Endothelial cell of umbilical vein (primary cell): ENCODE results near the gene SLC19A1. TPM values are rescaled to one million over a fixed set of nuclear protein-coding genes. Genes with fewer than 3 reads are reported as not detected.

Experiments used
- BruUV-seq: library from RNA; stranded (reverse); fragments of 400-500 nt; replicated peaks from 2 replicates; lab custom pipeline; 2021; lab: Mats Ljungman, UMichigan
- CTCF ChIA-PET: fragments of 300-600, 350-600 bp; sonication (Branson Sonifier 250); formaldehyde crosslinking; loops from one replicate; lab custom pipeline; 2021; ENCODE audit warnings: antibody characterized with exemption, inconsistent platforms; lab: Charles Lee
- POLR2A ChIA-PET: fragments of 300-600, 350-600 bp; sonication (Branson Sonifier 250); formaldehyde crosslinking; loops from one replicate; lab custom pipeline; 2021; ENCODE audit warnings: antibody characterized with exemption, inconsistent platforms; lab: Charles Lee
- DNase-seq: peaks from one replicate; pipeline ENCODE4 v3.0.0-alpha.2; 2011; ENCODE audit warnings: low read depth, low spot score
- FAIRE-seq: peaks from 2 replicates; lab custom pipeline; 2011; peaks lifted over from hg19 to GRCh38; lab: Jason Lieb, UNC
- H2AFZ ChIP-seq: 2 replicates; pipeline ENCODE4 v1.6.0; 2012; ENCODE audit warnings: low read depth, low read length, control low read depth, inconsistent platforms
- H3K27ac ChIP-seq: 2 replicates; pipeline ENCODE4 v1.5.1; 2011; ENCODE audit warnings: low read depth, mild to moderate bottlenecking, control low read depth, low read length, moderate library complexity; ENCODE audit not compliant: insufficient read depth
- H3K27me3 ChIP-seq, 2 experiments: 2 replicates each; pipeline versions ENCODE4 v1.6.0 to v1.6.1; 2011; ENCODE audit warnings: low read length in 2 of 2, mixed read lengths in 1 of 2; ENCODE audit not compliant: control insufficient read depth in 2 of 2, insufficient read depth in 2 of 2
- H3K36me3 ChIP-seq, 2 experiments: 2 replicates in 1 of 2; 3 replicates in 1 of 2; pipeline ENCODE4 v1.5.1; 2011; ENCODE audit warnings: low read length in 2 of 2, mild to moderate bottlenecking in 1 of 2, moderate library complexity in 1 of 2; ENCODE audit not compliant: control insufficient read depth in 2 of 2, insufficient read depth in 2 of 2; ENCODE audit errors: extremely low read depth in 1 of 2
- H3K4me1 ChIP-seq: 3 replicates; pipeline ENCODE4 v1.5.1; 2011; ENCODE audit warnings: mild to moderate bottlenecking, low read length; ENCODE audit not compliant: control insufficient read depth, insufficient read depth; ENCODE audit errors: extremely low read depth
- H3K4me2 ChIP-seq: 2 replicates; pipeline ENCODE4 v1.6.1; 2011; ENCODE audit warnings: low read length, control low read depth, mixed read lengths; ENCODE audit not compliant: insufficient read depth
- H3K4me3 ChIP-seq, 3 experiments: fragments of 200-600 bp in 1 of 3; sonication (generic), shearing (Covaris generic) in 1 of 3; replicated peaks in 1 of 3; 2 replicates each; pipeline ENCODE4 v1.5.1; 2011 to 2016; ENCODE audit warnings: control low read depth in 3 of 3, low read length in 3 of 3, mild to moderate bottlenecking in 2 of 3, inconsistent platforms in 1 of 3, low read depth in 1 of 3, moderate library complexity in 1 of 3; ENCODE audit not compliant: insufficient read depth in 1 of 3
- H3K79me2 ChIP-seq: 2 replicates; pipeline ENCODE4 v1.6.0; 2012; ENCODE audit warnings: low read length, inconsistent platforms; ENCODE audit not compliant: control insufficient read depth, insufficient read depth
- H3K9ac ChIP-seq: replicated peaks from 2 replicates; pipeline ENCODE3; 2011; ENCODE audit warnings: low read length, control low read depth; ENCODE audit not compliant: insufficient read depth; ENCODE audit errors: extremely low read depth
- H3K9me1 ChIP-seq: replicated peaks from 3 replicates; pipeline ENCODE4 v1.6.0; 2011; ENCODE audit warnings: mild to moderate bottlenecking, low read length; ENCODE audit not compliant: control insufficient read depth, insufficient read depth; ENCODE audit errors: extremely low read depth
- H3K9me3 ChIP-seq: replicated peaks from 2 replicates; pipeline ENCODE4 v1.5.1; 2012; ENCODE audit warnings: low read length, inconsistent platforms; ENCODE audit not compliant: control insufficient read depth, insufficient read depth
- H4K20me1 ChIP-seq: replicated peaks from 2 replicates; pipeline ENCODE3; 2011; ENCODE audit warnings: mild to moderate bottlenecking, low read length; ENCODE audit not compliant: control insufficient read depth, insufficient read depth; ENCODE audit errors: extremely low read depth
- CTCF ChIP-seq, 2 donors: IDR thresholded peaks; 1 replicate in 1 of 2; 2 replicates in 1 of 2; pipeline ENCODE4 v1.5.1; 2011; ENCODE audit warnings: low read length in 2 of 2, mild to moderate bottlenecking in 2 of 2, moderate library complexity in 2 of 2, control low read depth in 1 of 2, inconsistent platforms in 1 of 2, low read depth in 1 of 2; ENCODE audit not compliant: insufficient read depth in 1 of 2; ENCODE audit errors: extremely low read depth in 1 of 2
- EZH2 ChIP-seq: IDR thresholded peaks from 2 replicates; pipeline ENCODE4 v1.6.1; 2012; ENCODE audit warnings: borderline replicate concordance, low read depth, mild to moderate bottlenecking, moderate library complexity, low read length, inconsistent platforms; ENCODE audit not compliant: severe bottlenecking
- FOS ChIP-seq: IDR thresholded peaks from 2 replicates; pipeline ENCODE4 v1.6.1; 2011; ENCODE audit warnings: mild to moderate bottlenecking, low read length, moderate library complexity, borderline replicate concordance; ENCODE audit not compliant: insufficient read depth
- GATA2 ChIP-seq: IDR thresholded peaks from 2 replicates; pipeline ENCODE4 v1.7.0; 2011; ENCODE audit warnings: low read depth, mild to moderate bottlenecking, moderate library complexity, mixed read lengths, low read length; ENCODE audit not compliant: insufficient read length, insufficient read depth
- JUN ChIP-seq: IDR thresholded peaks from 2 replicates; pipeline ENCODE4 v1.6.1; 2011; ENCODE audit warnings: borderline replicate concordance, low read depth; ENCODE audit not compliant: insufficient read length, insufficient read depth
- MAX ChIP-seq: IDR thresholded peaks from 2 replicates; pipeline ENCODE4 v1.6.1; 2011; ENCODE audit not compliant: insufficient read depth, insufficient read length
- MYC ChIP-seq: IDR thresholded peaks from one replicate; pipeline ENCODE4 v1.6.1; 2011; ENCODE audit warnings: mild to moderate bottlenecking, low read depth, low read length
- POLR2A ChIP-seq: IDR thresholded peaks from 2 replicates; pipeline ENCODE4 v1.6.1; 2012; ENCODE audit warnings: low read depth, mild to moderate bottlenecking, control low read depth, low read length
- POLR2AphosphoS5 ChIP-seq: IDR thresholded peaks from 2 replicates; pipeline ENCODE4 v1.6.1; 2012; ENCODE audit warnings: low read depth, mild to moderate bottlenecking, control low read depth, low read length, moderate library complexity; ENCODE audit not compliant: insufficient read depth
- dilution Hi-C: fragments of 300-500 bp; cut with MboI; formaldehyde crosslinking; loops from one replicate; pipeline ENCODE4 v1.15.0; 2019; ENCODE audit warnings: low sequenced_read_pairs; ENCODE audit not compliant: extremely low pct_ligation_motif_present
- intact Hi-C: fragments of 100-400 bp; cut with micrococcal nuclease; formaldehyde crosslinking; loops from one replicate; pipeline ENCODE4 v1.10.0; 2022
- polyA plus RNA-seq, 4 experiments: library from polyadenylated mRNA; depleted of rRNA in 3 of 4; stranded (reverse) in 3 of 4; unstranded in 1 of 4; fragments of >200 nt; gene quantifications; 2 replicates each; pipeline versions ENCODE4 v1.2.1 to v1.2.3, GENCODE V29; 2011 to 2012; ENCODE audit warnings: missing spikeins in 1 of 4
- total RNA-seq: library from RNA; stranded (reverse); gene quantifications from 2 replicates; pipeline ENCODE4 v1.2.3, GENCODE V29; 2021

SLC19A1 gene
- total and polyA plus RNA-seq, 2 donors (not counting 3 experiments of a cell fraction or from before 2014, with no cell fraction given) = 36.3 to 54.6 TPM

DNA sequence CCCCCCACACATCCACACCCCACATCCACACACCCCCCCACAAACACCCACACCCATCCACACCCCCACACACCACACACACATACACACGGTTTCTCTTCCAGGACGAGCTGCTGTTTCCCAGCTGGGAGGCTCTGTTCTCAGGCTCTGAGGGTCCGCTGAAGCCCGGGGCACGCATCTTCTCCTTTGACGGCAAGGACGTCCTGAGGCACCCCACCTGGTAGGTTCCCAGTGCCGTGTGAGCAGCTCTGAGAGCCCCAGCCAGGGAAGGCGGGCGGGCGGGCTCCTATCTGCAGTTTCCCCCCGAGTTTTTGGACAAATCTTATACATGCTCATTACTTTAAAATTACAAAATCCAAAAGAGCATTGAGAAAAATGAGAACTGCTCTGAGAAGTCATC lies 31.2 kb downstream of the SLC19A1 start:
- Histone ChIP-seq H3K27ac (no peak overlapping the region), H3K9me3 (no peaks in the 10 kb centered on the region), H2AFZ (no peak overlapping the region), H4K20me1 (no peaks in the 10 kb centered on the region), H3K36me3 (peaks cover 4 to 19% of the 10 kb centered on the region in 2 experiments), H3K9ac (no peak overlapping the region), H3K4me2 (no peak overlapping the region), H3K9me1 (no peaks in the 10 kb centered on the region), H3K79me2 (no peaks in the 10 kb centered on the region), H3K4me1 (no peaks in the 10 kb centered on the region), H3K4me3 (no peak overlapping the region), H3K27me3 (no peaks in the 10 kb centered on the region)
- no peak for FAIRE-seq
- no peak for DNase-seq
- intact Hi-C loops (no loop called here), dilution Hi-C loops (no loop called here)
- no TSS peak for BruUV-seq
- ChIA-PET POLR2A (no interaction called here), CTCF (no interaction called here)
- no peak for TF ChIP-seq GATA2

DNA sequence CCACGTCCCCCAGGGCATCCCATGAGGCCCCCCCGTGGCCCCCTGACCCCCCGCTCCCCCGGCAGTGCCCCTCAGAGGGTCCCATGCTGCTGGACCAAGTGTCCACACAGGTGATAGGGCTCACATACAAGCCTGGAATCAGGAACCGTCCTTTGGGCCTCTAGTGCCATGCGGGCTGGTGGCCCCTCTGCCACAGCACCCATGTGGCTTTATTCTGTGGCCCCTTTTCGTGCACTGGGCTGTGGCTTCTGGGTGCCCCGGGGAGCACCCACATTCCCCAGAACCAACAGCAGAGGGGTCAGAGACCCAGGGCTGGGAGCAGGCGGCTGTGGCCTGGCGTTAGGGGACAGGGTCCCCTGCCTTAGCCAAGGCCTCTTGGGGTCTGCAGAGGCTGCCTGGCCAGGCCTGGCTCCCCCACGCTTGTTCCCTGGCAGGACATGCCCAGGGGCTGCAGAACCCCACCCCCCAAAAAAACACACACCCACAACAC lies 31.7 kb downstream of the SLC19A1 start:
- no peak for FAIRE-seq
- Histone ChIP-seq H2AFZ (no peak overlapping the region), H3K36me3 (peaks cover 4 to 19% of the 10 kb centered on the region in 2 experiments), H3K9ac (no peak overlapping the region), H3K27ac (no peak overlapping the region), H3K9me1 (no peaks in the 10 kb centered on the region), H3K79me2 (no peaks in the 10 kb centered on the region), H3K4me2 (no peak overlapping the region), H3K4me3 (no peak overlapping the region), H4K20me1 (no peaks in the 10 kb centered on the region), H3K27me3 (no peaks in the 10 kb centered on the region), H3K4me1 (no peaks in the 10 kb centered on the region), H3K9me3 (no peaks in the 10 kb centered on the region)
- TF ChIP-seq FOS (no peak), CTCF (IDR thresholded peaks at IDR 0.05; ENCODE audit: extremely low read depth in 1 of 2, insufficient read depth in 1 of 2, low read depth in 1 of 2, low read length in 2 of 2) (no peak), EZH2 (no peak), MAX (no peak), POLR2A (no peak), POLR2AphosphoS5 (no peak), MYC (no peak), GATA2 (no peak), JUN (no peak)
- CTCF ChIA-PET = no interaction called here
- DNase-seq = no peak
- BruUV-seq = no TSS peak
- intact Hi-C loops (no loop called here), dilution Hi-C loops (no loop called here)
- POLR2A ChIA-PET = no interaction called here
